T1000 (cell line): ENCODE results near the gene KCNT1.

Experiments
- DNase-seq: peaks from one replicate; lab custom pipeline; 2025; ENCODE audit warnings: mixed read lengths; lab: John Stamatoyannopoulos, UW

The KCNT1 gene

GRCh38 chr9:135783540-135784245, 81.7 kb downstream of the KCNT1 start:
- no peak for DNase-seq

GRCh38 chr9:135785013-135785575, 83.1 kb downstream of the KCNT1 start:
- DNase-seq = no peak

GRCh38 chr9:135786146-135786690, 84.2 kb downstream of the KCNT1 start:
- no peak for DNase-seq

GRCh38 chr9:135787317-135787716, 85.3 kb downstream of the KCNT1 start:
- no peak for DNase-seq

GRCh38 chr9:135787776-135788575, 86.0 kb downstream of the KCNT1 start:
- no peak for DNase-seq

- no peak for DNase-seq
Measured at GRCh38 chr9:135788576-135789300, 86.8 kb downstream of the KCNT1 start.

- DNase-seq = no peak
Measured at GRCh38 chr9:135789838-135790291, 87.9 kb downstream of the KCNT1 start.

GRCh38 chr9:135790356-135790755, 88.4 kb downstream of the KCNT1 start:
- no peak for DNase-seq

- DNase-seq = no peak
Measured at GRCh38 chr9:135790850-135791249, 88.9 kb downstream of the KCNT1 start.

GRCh38 chr9:135791431-135792267, 89.7 kb downstream of the KCNT1 start:
- no peak for DNase-seq

- no peak for DNase-seq
Measured at GRCh38 chr9:135792268-135793128, 90.5 kb downstream of the KCNT1 start.

- no peak for DNase-seq
Measured at GRCh38 chr9:135793221-135794056, 91.5 kb downstream of the KCNT1 start.

GRCh38 chr9:135794057-135794335, 92.0 kb downstream of the KCNT1 start:
- no peak for DNase-seq

- no peak for DNase-seq
Measured at GRCh38 chr9:135794361-135794885, 92.4 kb downstream of the KCNT1 start.

- DNase-seq = no peak
Measured at GRCh38 chr9:135795391-135795790, 93.4 kb downstream of the KCNT1 start.

GRCh38 chr9:135796784-135797485, 95.0 kb downstream of the KCNT1 start:
- no peak for DNase-seq

GRCh38 chr9:135797507-135798262, 95.7 kb downstream of the KCNT1 start:
- DNase-seq = no peak

- DNase-seq = no peak
Measured at GRCh38 chr9:135798263-135798585, 96.2 kb downstream of the KCNT1 start.
